NCI-H2227 treated with DMSO at 0.1 percent for 48 hours (cell line): ENCODE data around the gene GMEB1.
"Not testable (repeated sequence)": the region's sequence is repeated elsewhere in the genome, so short reads cannot be mapped to it uniquely, and the experiment has no call there.

Experiments
- DNase-seq: peaks from one replicate; lab custom pipeline; 2025; lab: John Stamatoyannopoulos, UW

The GMEB1 gene, protein sequence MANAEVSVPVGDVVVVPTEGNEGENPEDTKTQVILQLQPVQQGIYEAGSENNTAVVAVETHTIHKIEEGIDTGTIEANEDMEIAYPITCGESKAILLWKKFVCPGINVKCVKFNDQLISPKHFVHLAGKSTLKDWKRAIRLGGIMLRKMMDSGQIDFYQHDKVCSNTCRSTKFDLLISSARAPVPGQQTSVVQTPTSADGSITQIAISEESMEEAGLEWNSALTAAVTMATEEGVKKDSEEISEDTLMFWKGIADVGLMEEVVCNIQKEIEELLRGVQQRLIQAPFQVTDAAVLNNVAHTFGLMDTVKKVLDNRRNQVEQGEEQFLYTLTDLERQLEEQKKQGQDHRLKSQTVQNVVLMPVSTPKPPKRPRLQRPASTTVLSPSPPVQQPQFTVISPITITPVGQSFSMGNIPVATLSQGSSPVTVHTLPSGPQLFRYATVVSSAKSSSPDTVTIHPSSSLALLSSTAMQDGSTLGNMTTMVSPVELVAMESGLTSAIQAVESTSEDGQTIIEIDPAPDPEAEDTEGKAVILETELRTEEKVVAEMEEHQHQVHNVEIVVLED

DNA sequence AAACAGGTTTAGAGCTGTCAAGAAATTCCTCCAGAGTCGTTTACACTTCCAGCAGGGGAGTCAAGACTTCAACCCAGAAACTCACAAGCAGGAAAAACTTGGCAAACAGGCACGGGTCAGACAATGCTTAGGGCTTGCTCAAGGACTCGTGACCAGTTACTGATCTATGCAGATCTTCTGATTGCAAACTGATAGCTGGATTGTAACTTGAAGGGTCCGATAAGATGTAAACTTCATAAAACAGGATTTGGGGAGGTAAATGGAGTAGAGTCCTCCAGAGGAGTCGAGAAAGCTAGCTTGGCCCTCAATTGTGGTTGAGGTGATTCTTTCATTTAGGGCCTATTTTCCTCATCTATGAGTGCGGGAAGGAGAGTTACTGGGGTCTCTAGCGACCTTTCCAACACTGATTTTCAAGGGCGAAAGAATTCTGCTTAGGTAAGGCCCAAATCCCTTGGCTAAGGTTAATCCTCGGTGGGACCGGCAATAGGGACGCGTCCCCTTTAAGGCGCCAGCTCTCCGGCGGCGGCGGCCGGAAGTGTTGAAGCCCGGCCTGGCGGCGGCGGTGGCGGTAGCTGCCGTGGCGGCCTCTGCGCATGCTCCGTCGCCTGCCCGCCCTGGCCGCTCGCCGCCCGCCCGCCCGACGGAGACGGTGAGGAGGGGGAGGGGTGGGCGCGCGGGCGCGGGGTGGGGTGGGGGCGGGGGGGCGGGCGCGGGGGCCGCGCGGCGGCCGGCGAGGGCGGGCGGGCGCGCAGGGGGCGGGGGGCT lies at the start of gene GMEB1:
TSS of gene GMEB1 (plus strand) at position 594 of the 765 bp plus-strand sequence. CDS start 14,829 bp downstream, outside the sequence.
- peak; percentile 89 for DNase-seq

DNA sequence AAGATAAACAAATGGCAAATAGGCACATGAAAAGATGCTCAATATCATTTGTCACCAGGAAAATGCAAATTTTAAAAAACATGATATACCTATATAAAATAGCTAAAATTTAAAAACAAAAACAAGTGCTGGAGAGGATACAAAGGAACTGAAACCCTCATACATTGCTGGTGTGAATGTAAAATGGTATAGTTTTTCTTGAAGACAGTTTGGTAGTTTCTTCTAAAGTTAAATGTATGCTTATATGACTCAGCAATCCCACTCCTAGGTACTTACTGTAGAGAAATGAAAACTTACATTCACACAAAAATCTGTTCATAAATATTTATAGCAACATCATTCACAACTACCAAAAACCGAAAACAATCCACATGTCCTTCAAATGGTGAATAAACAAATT lies 36.9 kb upstream of the GMEB1 start:
- no peak for DNase-seq

DNA sequence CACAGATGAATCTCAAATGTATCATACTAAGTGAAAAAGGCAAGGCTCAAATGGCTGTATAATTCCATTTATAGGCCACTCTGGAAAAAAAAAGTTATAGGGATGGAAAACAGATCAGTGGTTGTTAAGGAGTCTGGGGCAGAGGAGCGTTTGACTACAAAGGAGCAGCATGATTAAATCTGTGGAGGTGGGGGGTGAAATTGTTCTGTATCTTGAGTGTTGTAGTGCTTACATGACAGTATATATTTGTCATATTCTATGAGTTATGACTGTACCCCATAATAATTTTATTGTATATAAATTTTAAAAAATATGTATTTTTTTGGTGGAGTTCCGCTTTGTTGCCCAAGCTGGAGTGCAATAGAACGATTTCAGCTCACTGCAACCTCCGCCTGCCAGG lies 36.0 kb upstream of the GMEB1 start:
- DNase-seq: no peak

DNA sequence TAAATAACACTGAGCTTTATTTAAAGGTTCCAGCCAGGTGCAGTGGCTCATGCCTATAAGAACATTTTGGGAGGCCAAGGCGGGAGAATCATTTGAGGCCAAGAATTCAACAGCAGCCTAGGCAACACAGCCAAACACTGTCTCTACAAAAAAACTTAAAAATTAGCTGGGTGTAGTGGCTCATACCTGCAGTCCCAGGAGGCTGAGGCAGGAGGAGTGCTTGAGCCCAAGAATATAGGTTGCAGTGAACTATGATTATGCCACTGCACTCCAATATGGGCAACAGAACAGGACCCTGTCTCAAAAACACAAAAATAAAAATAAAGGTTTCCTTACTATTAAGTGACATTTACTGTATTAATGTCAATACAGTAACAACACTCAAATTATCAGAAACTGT lies 27.8 kb upstream of the GMEB1 start:
- DNase-seq: no peak

DNA sequence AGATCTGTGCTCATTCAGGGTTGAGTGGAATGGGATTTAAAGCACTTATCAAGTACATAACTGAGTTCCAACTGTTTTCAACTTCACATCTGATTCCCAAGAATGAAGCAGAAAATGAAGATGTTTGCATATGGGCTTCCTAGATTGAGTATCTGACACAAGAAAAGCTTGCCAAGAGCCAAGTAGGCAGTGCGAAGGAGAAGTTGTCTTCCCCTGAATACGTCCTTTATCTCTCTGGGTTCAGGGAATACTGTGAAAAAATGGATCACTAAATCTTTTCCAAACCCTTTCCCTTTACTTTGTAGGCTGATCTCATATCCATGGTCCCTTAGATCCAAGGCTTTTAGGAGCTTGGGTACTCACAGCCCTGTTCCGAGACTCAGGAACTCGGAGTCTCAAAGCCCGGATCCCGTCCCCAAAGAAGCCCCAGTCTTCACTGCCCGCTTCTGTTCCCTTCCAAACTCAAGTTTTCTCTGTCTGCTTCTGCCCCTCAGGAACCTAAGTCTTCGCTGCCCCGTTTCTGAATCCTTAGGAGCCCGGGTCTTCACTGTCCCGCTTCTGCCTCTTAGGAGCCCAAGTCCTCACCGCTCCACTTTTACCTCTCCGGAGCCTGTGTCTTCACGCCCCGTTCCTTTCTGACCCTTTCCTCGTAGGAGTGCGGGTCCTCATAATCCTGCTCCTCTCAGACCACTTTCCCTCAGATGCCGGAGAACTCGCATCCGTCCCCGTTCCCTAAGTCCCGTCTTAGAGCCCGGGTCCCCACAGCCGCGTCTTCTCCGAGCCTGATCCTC lies 26.3 kb upstream of the GMEB1 start:
- no peak for DNase-seq

DNA sequence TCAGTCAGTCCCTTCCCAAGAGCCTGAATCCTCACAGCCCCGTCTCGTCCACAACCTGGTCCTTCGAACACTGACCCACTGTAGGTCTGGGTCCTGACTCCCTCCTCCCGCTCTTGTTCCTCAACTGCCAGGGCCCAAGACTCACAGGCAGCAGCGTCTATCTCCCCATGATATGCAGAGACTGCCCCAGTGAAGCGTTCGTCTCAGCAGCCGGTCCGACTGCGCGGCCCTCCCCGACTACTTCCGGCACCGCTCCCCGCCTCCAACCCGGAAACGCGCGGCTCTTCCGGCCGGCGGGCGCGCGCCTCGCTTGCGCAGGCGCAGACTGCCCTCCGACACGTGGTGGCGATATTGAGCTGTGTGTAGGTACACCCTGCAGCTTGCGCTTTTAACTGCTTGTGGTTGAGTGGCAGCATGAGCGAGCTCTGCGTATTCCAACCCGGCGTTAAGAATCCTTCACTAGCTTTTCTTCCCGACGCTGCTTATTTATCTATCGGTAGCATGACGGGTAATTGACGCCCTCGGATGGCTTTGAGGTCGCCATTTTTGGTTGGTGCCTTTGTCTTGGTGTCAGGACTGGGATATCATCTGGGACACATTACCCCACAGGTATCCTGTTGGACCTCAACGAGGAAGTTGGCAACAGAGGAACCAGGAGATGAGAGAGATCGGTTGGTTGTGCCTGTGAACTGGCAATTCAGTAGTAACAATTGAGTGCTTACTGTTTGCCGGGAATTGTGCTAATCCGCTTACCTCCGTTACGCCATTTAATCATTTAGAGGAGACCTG lies 25.5 kb upstream of the GMEB1 start, which contains the start of gene TAF12:
TSS of gene TAF12 (minus strand) at position 221 of the 789 bp plus-strand sequence. CDS start 20,986 bp downstream, outside the sequence.
- DNase-seq: peak; percentile 97

DNA sequence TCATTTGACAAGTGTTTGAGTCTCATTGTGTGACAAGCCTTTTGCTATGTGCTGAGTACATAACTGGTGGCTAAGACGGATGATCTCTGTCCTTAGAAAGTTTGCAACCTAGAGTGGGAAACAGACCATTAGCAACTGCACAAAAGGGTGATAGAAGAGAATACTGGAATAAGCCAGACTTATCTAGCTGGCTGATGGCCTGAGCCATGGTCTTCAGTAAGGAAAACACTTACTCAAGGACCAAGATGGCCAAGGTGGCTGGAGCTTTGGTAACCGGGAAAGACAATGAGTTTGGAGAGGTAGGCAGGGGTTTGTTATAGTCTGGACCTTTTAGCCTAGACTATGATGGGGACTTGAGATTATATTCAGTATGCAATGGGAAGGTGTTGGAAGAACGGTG lies 24.1 kb upstream of the GMEB1 start:
- DNase-seq: no peak

DNA sequence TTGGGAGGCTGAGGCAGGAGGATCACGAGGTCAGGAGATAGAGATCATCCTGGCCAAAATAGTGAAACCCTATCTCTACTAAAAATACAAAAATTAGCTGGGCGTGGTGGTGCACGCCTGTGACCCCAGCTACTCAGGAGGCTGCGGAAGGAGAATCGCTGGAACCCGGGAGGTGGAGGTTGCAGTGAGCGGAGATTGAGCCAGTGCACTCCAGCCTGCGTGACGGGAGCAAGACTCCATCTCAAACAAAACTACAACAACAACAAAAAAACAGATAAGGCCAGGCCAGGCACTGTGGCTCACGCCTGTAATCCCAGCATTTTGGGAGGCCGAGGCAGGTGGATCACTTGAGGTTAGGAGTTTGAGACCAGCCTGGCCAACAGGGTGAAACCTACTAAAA lies 23.2 kb upstream of the GMEB1 start:
- not testable (repeated sequence) for DNase-seq

DNA sequence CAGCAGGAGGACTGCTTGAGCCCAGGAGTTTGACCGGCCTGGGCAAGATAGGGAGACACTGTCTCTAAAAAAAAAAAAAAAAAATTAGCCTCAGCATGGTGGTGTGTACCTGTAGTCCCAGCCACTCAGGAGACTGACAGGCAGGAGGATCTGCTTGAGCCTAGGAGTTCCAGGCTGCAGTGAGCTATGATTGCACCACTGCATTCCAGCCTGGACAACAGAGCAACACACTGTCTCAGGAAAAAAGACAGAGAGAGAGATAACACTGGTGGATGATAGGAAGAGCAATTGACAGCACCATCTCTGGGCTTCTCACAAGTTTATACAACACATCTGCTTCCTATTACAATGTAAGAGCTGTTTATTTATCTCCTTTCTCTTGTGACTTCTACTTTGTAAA lies 22.5 kb upstream of the GMEB1 start:
- no peak for DNase-seq

DNA sequence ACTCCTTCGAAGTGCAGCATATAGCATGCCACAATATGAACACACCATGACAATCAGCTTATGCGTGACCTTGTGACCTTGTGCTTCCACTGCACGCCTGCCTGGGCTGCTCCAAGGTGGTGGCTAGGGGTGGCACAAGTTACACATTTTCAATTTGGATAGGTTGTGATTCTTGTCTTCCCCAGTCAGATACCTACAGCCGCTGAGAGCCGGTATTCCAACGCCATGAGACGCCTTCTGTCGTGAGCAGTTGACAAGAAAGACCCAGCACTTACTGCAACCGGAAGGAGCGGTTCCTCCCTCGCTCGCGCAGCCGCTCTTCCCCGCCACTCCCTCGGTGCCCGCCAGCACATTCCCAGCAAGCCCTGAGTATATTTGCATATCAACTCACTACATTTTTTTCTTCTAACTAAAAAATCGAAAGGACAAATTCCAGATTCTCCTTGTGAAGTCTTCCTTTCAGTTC lies 20.5 kb upstream of the GMEB1 start:
- peak; percentile 99 for DNase-seq

DNA sequence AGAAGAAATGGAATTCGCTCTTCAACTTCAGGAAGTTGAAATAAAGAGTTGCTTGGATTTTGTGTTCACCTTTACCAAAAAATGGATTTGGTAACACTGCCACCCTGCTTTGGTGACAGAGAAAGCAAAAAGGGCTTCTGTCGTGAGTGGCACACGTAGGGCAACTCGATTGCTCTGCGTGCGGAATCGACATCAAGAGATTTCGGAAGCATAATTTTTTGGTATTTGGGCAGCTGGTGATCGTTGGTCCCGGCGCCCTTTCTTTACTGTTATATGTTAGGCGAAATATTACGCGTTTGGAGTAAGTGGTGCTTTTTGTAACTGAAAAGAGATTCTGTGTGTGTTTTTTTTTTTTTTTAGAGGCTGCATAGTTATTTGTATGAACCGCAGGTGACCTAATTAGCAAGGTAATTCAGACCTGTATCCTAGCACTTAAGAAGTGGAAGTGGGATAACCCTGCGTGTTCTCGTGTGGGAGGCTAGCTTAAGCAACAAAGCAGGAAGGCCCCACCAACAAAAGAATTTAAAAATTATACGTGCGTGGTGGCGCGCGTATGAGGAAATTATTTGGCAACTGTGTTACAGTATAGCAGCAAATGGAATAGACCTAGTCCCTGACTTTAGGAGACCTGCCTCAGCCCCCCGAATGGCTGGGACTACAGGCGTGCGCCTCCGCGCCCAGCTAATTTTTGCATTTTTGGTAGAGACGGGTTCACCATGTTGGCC lies 19.9 kb upstream of the GMEB1 start, which contains the start of gene RNU11:
TSS of gene RNU11 (plus strand) at position 127 of the 725 bp plus-strand sequence.
- peak; percentile 99 for DNase-seq

DNA sequence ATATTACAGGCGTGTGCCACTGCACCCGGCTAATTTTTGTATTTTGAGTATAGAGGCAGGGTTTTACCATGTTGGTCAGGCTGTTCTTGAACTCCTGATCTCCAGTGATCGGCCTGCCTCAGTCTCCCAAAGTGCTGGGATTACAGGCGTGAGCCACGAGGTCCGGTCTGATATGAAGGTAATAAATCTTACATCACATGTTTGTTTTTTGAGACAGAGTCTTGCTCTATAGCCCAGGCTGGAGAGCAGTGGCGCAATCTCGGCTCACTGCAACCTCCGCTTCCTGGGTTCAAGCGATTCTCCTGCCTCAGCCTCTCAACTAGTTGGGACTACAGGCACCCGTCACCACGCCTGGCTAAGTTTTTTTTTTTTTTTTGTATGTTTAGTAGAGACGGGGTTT lies 15.5 kb upstream of the GMEB1 start:
- DNase-seq: not testable (repeated sequence)

DNA sequence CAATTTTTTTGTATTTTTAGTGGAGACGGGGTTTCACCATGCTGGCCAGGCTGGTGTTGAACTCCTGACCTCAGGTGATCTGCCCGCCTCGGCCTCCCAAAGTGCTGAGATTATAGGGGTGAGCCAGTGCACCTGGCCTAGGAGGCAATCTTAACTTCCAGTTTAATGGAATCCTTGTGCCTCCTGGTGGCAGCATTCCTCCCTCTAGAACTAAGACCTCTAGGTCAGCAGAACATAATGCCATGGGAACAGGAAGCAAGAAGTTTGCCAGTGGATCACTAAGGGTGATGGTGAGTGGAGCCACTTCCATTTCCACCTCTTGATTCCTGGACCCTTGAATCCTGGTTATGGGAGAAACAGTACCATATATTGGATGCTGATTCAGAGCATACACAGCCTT lies 14.7 kb upstream of the GMEB1 start:
- DNase-seq: not testable (repeated sequence)

DNA sequence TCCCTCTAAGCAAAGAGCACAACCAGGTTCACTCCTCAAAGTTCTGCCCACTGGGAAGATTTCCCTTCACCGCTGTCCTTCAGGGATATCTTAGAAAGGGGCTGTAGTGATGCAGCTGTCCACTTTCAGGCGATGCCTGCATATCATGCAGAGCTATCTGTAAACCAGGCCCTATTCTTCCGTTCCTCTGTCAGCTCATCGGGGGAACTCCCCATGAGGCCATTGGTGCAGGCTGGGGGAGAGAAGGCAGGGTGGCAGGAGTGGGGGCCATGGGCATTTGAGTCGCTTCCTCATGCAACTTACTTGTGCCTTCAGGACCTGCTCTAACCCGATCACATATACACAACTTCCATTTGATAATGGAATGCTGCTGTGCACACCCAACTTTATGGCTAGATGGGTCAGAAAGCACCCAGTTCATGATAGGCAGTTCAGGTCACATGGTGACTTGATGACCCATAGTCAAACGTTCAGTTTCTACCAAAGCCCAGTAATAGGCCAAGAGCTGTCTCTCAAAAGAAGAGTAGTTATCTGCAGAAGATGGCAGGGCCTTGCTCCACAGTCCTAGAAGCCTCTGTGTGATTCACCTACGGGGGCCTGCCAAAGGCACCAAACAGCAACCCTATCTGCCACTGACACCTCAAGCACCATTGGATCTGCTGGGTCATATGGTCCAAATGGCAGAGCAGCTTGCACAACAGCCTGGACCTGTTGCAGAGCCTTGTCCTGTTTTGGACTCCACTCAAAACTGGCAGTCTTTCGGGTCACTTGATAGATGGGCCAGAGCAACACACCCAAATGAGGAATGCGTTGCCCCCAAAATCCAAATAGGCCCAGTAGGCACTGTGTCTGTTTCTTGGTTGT lies 12.9 kb upstream of the GMEB1 start:
- DNase-seq: not testable (repeated sequence)

DNA sequence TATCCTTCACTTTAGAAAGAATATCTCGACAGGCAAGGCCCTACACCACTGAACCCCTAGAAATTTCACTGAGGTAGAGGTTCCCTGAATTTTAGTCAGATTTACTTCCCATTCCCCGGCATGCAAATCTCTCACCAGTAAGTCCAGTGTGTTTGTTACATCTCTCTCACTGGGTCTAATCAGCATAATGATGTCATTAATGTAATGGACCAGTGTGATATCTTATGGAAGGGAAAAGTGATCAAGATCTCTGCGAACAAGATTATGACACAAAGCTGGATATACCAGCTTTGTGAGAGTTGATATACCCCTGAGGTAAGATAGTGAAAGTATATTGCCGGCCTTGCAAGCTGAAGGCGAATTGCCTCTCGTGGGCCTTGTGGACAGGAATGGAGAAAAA lies 12.2 kb upstream of the GMEB1 start:
- no peak for DNase-seq

DNA sequence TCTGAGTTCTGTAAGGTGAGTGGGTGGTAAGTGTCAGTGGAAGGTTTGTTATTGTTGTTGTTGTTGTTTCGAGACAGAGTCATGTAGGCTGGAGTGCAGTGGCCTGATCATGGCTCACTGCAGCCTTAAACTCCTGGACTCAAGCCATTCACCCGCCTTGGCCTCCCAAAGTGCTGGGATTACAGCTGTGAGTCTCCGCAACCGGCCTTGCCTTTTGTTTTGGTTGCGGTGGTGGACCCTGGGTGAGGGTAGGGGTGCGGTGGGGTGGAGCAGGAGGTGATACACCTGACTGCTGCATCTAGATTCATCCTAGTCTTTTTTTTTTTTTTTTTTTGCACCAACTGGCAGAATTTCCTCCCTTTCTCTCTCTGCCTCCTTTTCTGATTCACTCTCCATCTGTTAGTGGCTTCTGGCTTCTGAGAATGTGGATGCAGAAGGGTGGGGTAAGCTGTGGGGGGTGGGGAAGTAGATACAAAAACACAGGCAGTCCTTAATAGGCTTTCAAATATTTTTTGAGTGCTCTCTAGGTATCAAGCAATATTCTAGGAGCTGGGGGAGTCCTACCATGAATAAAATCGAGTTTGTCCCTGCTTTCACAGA lies 4.6 kb upstream of the GMEB1 start:
- DNase-seq: no peak

DNA sequence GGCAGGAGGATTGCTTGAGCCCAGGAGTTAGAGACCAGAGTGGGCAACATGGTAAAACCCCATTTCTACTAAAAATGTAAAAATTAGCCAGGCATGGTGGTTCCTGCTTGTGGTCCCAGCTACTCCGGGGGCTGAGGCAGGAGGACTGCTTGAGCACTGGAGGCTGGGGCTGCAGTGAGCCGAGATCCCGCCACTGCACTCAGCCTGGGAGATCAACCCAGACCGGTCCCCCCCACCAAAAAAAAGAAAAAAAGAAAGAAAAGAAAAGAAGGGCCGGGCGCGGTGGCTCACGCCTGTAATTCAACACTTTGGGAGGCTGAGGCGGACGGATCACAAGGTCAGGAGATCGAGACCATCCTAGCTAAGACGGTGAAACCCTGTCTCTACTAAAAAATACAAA lies 1.8 kb upstream of the GMEB1 start:
- DNase-seq: no peak

DNA sequence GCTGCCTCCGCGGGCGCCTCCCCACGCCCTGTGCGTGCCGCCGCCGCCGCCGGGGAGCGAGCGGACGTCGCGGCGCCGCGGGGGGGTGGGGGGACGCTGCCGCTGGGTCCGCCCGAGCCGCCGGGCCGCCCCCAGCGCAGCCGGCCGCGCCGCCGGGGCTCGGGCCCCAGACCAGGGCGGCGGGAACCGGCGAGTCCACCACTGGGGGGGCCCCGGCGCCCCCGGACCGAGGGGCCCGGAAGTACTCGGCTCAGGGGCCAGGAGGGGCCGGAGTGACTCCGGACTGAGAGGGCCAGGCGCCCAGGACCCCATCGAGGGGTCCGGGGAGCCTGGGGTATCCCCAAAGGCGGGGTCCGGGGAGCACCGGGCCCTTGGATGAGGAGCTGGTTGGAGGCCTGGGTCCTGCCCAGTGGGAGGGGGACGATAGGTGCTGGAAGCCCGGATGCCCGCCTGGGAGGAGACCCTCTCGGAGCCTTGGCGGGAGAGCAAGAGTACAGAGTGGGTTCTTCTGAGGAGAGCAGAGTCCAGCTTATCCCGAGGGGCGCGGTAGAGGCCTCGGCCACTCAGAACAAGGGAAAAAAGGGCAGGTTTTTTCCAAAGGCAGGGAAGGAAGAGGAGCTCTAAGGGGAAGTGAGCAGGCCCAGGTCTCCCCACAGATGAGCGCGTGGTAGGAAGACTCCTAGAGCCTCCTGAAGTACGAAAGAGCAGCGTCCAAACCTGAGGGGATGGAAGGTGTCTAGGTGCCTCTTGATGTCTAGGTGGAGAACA lies 556 bp downstream of the GMEB1 start:
- peak; percentile 68 for DNase-seq
